A549 (cell line): Measurements from ENCODE around the gene ARMCX4. TPM values are rescaled to one million over a fixed set of nuclear protein-coding genes. Genes with fewer than 3 reads are reported as not detected.

Experiments used
- ATAC-seq, 2 experiments: fragments of 200-7000 bp in 1 of 2; fragments of >200 bp in 1 of 2; cut with Nextera tagmentation in 1 of 2; cut with Tn5 transposase in 1 of 2; 3 replicates each; pipeline versions ENCODE4 v1.8.0 to v1.9.1; 2018 to 2020; ENCODE audit warnings: mild to moderate bottlenecking in 1 of 2, moderate library complexity in 1 of 2
- CTCF ChIA-PET: fragments of 300-600 bp; sonication (Branson Sonifier 250); formaldehyde crosslinking; extraction: SDS; loops from one replicate; lab custom pipeline; 2021; ENCODE audit warnings: antibody characterized with exemption, inconsistent platforms; lab: Yijun Ruan, JAX
- POLR2A ChIA-PET: fragments of 350-600 bp; formaldehyde crosslinking; extraction: SDS; loops from one replicate; lab custom pipeline; 2021; ENCODE audit warnings: antibody characterized with exemption, inconsistent platforms; lab: Yijun Ruan, JAX
- DNase-seq, 2 experiments: peaks; one replicate each; pipeline versions ENCODE4 v3.0.0 to v3.0.0-alpha.2; 2011 to 2016; ENCODE audit warnings: low read depth in 1 of 2, low spot score in 1 of 2
- FAIRE-seq: peaks from 2 replicates; lab custom pipeline; 2011; peaks lifted over from hg19 to GRCh38; lab: Jason Lieb, UNC
- H3K27ac ChIP-seq, 2 experiments: fragments of >200 bp; sonication (Bioruptor Twin); formaldehyde crosslinking; 3 replicates each; pipeline ENCODE4 v1.5.1; 2016 to 2017
- H3K4me1 ChIP-seq: fragments of >200 bp; sonication (Bioruptor Twin); formaldehyde crosslinking; 3 replicates; pipeline ENCODE4 v1.6.1; 2016
- H3K4me2 ChIP-seq: fragments of >200 bp; sonication (Bioruptor Twin); formaldehyde crosslinking; 3 replicates; pipeline ENCODE4 v1.6.1; 2016
- H3K4me3 ChIP-seq: fragments of >200 bp; sonication (Bioruptor Twin); formaldehyde crosslinking; 3 replicates; pipeline ENCODE4 v1.5.1; 2016
- H3K9me3 ChIP-seq: fragments of >200 bp; sonication (Bioruptor Twin); formaldehyde crosslinking; 3 replicates; pipeline ENCODE4 v1.6.1; 2016
- ATOH8 ChIP-seq: fragments of 250-450 bp; sonication (Bioruptor Pico); IDR thresholded peaks from 2 replicates; pipeline ENCODE4 v1.5.0; 2020; ENCODE audit warnings: low read depth, mild to moderate bottlenecking, moderate library complexity
- CBX2 ChIP-seq: fragments of 200-600 bp; sonication (generic); IDR thresholded peaks from 2 replicates; pipeline ENCODE4 v1.6.1; 2016; ENCODE audit warnings: low read depth, mild to moderate bottlenecking, borderline replicate concordance
- EHMT2 ChIP-seq: fragments of 200-600 bp; sonication (generic); IDR thresholded peaks from 2 replicates; pipeline ENCODE4 v1.6.1; 2016; ENCODE audit warnings: antibody characterized with exemption, low read depth, mild to moderate bottlenecking, moderate library complexity
- FOXS1 ChIP-seq: fragments of 250-450 bp; sonication (Bioruptor Pico); IDR thresholded peaks from 2 replicates; pipeline ENCODE4 v1.5.0; 2020; ENCODE audit warnings: mild to moderate bottlenecking, moderate library complexity
- HDAC2 ChIP-seq: fragments of 200-600 bp; sonication (generic); IDR thresholded peaks from 2 replicates; pipeline ENCODE4 v1.6.1; 2016
- HES2 ChIP-seq: fragments of >200 bp; sonication (Bioruptor Twin); formaldehyde crosslinking; IDR thresholded peaks from 2 replicates; pipeline ENCODE4 v1.6.1; 2016
- HEYL ChIP-seq: fragments of 250-450 bp; sonication (Bioruptor Pico); IDR thresholded peaks from 2 replicates; pipeline ENCODE4 v1.8.0; 2021; ENCODE audit warnings: mild to moderate bottlenecking, moderate library complexity
- HOXA7 ChIP-seq: fragments of 250-450 bp; sonication (Bioruptor Pico); IDR thresholded peaks from 2 replicates; pipeline ENCODE4 v1.5.0; 2020; ENCODE audit warnings: mild to moderate bottlenecking, moderate library complexity
- HOXB5 ChIP-seq: fragments of 250-450 bp; sonication (Bioruptor Pico); IDR thresholded peaks from 2 replicates; pipeline ENCODE4 v1.5.0; 2020; ENCODE audit warnings: mild to moderate bottlenecking, moderate library complexity
- JUN ChIP-seq, 2 experiments: fragments of >200 bp; sonication (Bioruptor Twin); formaldehyde crosslinking; IDR thresholded peaks; 2 replicates in 1 of 2; 3 replicates in 1 of 2; pipeline ENCODE4 v1.6.1; 2016 to 2017
- JUNB ChIP-seq: fragments of >200 bp; sonication (Bioruptor Twin); formaldehyde crosslinking; IDR thresholded peaks from 2 replicates; pipeline ENCODE4 v1.6.1; 2016
- KDM1A ChIP-seq: fragments of 200-600 bp; sonication (generic); IDR thresholded peaks from 2 replicates; pipeline ENCODE4 v1.6.1; 2016; ENCODE audit warnings: low read depth, mild to moderate bottlenecking
- MYC ChIP-seq: IDR thresholded peaks from 2 replicates; pipeline ENCODE4 v1.6.1; 2012; ENCODE audit warnings: mild to moderate bottlenecking, inconsistent platforms, low read length, improper control_type of control experiment, borderline replicate concordance
- NR3C1 ChIP-seq: fragments of >200 bp; sonication (Bioruptor Twin); formaldehyde crosslinking; IDR thresholded peaks from 3 replicates; pipeline ENCODE4 v1.6.1; 2017
- PBX3 ChIP-seq: IDR thresholded peaks from 2 replicates; pipeline ENCODE4 v1.6.1; 2012
- POLR2A ChIP-seq: IDR thresholded peaks from 2 replicates; pipeline ENCODE4 v1.6.1; 2012; ENCODE audit warnings: mild to moderate bottlenecking, low read length
- RAD21 ChIP-seq, 2 experiments: fragments of >200 bp in 1 of 2; sonication (Bioruptor Twin) in 1 of 2; formaldehyde crosslinking in 1 of 2; IDR thresholded peaks in 1 of 2; conservative IDR thresholded peaks in 1 of 2; 2 replicates in 1 of 2; 3 replicates in 1 of 2; pipeline ENCODE4 v1.6.1; 2012 to 2018; ENCODE audit warnings: inconsistent platforms in 1 of 2
- RARB ChIP-seq: fragments of 250-450 bp; sonication (Bioruptor Pico); IDR thresholded peaks from 2 replicates; pipeline ENCODE4 v1.8.0; 2021; ENCODE audit warnings: mild to moderate bottlenecking, moderate library complexity
- RNF2 ChIP-seq: fragments of 200-600 bp; sonication (generic); IDR thresholded peaks from 2 replicates; pipeline ENCODE4 v1.6.1; 2016; ENCODE audit warnings: low read depth, mild to moderate bottlenecking, antibody characterized with exemption, moderate library complexity, borderline replicate concordance
- SMC3 ChIP-seq: fragments of >200 bp; sonication (Bioruptor Twin); formaldehyde crosslinking; IDR thresholded peaks from 3 replicates; pipeline ENCODE4 v1.6.1; 2018; ENCODE audit warnings: inconsistent platforms
- SREBF2 ChIP-seq: fragments of 450-650 bp; IDR thresholded peaks from 2 replicates; pipeline ENCODE4 v1.6.1; 2014; ENCODE audit warnings: mild to moderate bottlenecking, moderate library complexity
- ZC3H11A ChIP-seq: fragments of 450-650 bp; IDR thresholded peaks from 2 replicates; pipeline ENCODE4 v1.6.1; 2014; ENCODE audit warnings: antibody characterized with exemption, mild to moderate bottlenecking
- ZNF302 ChIP-seq: fragments of 250-450 bp; sonication (Bioruptor Pico); IDR thresholded peaks from 2 replicates; pipeline ENCODE4 v1.9.0; 2021; ENCODE audit warnings: inconsistent platforms, mild to moderate bottlenecking, moderate library complexity
- ZSCAN20 ChIP-seq: fragments of 250-450 bp; sonication (Bioruptor Pico); IDR thresholded peaks from 2 replicates; pipeline ENCODE4 v1.8.0; 2022; ENCODE audit warnings: mild to moderate bottlenecking, moderate library complexity
- WGBS: methylation state at CpG from one replicate; pipeline ENCODE4 v1.1.6; 2017; ENCODE audit errors: missing lambda C conversion rate; 5-methylcytosine and 5-hydroxymethylcytosine counted together
- polyA plus RNA-seq, 4 experiments: library from polyadenylated mRNA; depleted of rRNA in 3 of 4; stranded (reverse); fragments of >200 nt; fragmentation: RNase III in 1 of 4; extraction: RNeasy Plus Mini Kit Qiagen cat#74134 plus additional on column Dnase treatment in 1 of 4; gene quantifications; 2 replicates in 3 of 4; 3 replicates in 1 of 4; pipeline ENCODE4 v1.2.3, GENCODE V29; 2011 to 2017

ARMCX4 gene
- polyA plus RNA-seq, 2 of the 4 experiments (the other 2 are of a cell fraction): 1.2 to 1.4 TPM

GRCh38 chrX:101460669-101461068 lies 24.6 kb upstream of the ARMCX4 start (continued):
- TF ChIP-seq PBX3: no peak

- FAIRE-seq: no peak
Measured at GRCh38 chrX:101462892-101463291, 22.4 kb upstream of the ARMCX4 start.

GRCh38 chrX:101478366-101478765 lies 6.9 kb upstream of the ARMCX4 start:
- no peak overlapping the region for H3K4me3 ChIP-seq
- no peak for FAIRE-seq
- CTCF ChIA-PET: no interaction called here
- 43% methylated on average over 2 of the region's 2 CpGs for WGBS
- H3K9me3 ChIP-seq: no peaks in the 10 kb centered on the region
- DNase-seq: no peak
- no peaks in the 10 kb centered on the region for H3K4me1 ChIP-seq
- ATAC-seq: no peak
- TF ChIP-seq ZC3H11A (no peak), CBX2 (no peak), ATOH8 (CRISPR knock-in tag) (no peak), HEYL (no peak), KDM1A (no peak), FOXS1 (CRISPR knock-in tag) (no peak), RNF2 (no peak), RARB (CRISPR knock-in tag) (no peak), HOXA7 (CRISPR knock-in tag) (no peak), ZNF302 (CRISPR knock-in tag) (no peak), HES2 (no peak), POLR2A (no peak), HDAC2 (no peak), SREBF2 (no peak), ZSCAN20 (no peak), JUN (IDR thresholded peaks at IDR 0.05) (no peak)
- no peak overlapping the region for H3K4me2 ChIP-seq
- H3K27ac ChIP-seq: no peak overlapping the region
- POLR2A ChIA-PET: no interaction called here

More at GRCh38 chrX:101462892-101463291, 22.4 kb upstream of the ARMCX4 start:
- H3K4me2 ChIP-seq: no peak overlapping the region
- 24% methylated on average over 3 of the region's 3 CpGs for WGBS
- ATAC-seq: peak; percentile 80 to 81
- CTCF ChIA-PET: interaction anchor here (1.0 to 1.4 kb wide), 4 partner anchors 17 to 131 kb away, joined by 3 to 6 read pairs (median 3); partner anchors contain the start of gene ARMCX4
- H3K4me1 ChIP-seq: no peaks in the 10 kb centered on the region
- TF ChIP-seq MYC (no peak), ZC3H11A (no peak), RAD21 (conservative IDR thresholded peaks at IDR 0.05 in 1 of 2, IDR thresholded peaks at IDR 0.05 in 1 of 2) (peak in 1 of 2 experiments; percentile 43; a peak in 2 of 5 replicates), EHMT2 (no peak), POLR2A (no peak), NR3C1 (no peak), SMC3 (0 out of 3 replicates have a peak, but pooled peaks have one; percentile 23), JUNB (no peak), HOXB5 (no peak)
- H3K9me3 ChIP-seq: no peaks in the 10 kb centered on the region
- DNase-seq: peak; percentile 19 to 21
- POLR2A ChIA-PET: no interaction called here
- H3K4me3 ChIP-seq: no peak overlapping the region
- H3K27ac ChIP-seq: no peak overlapping the region
